HG03558 (cell line): ENCODE results near the gene SLC27A1.
"Not testable (repeated sequence)": the region's sequence is repeated elsewhere in the genome, so short reads cannot be mapped to it uniquely, and the experiment has no call there.

Experiments used
- ATAC-seq: cut with Tn5 transposase; IDR thresholded peaks from one replicate; pipeline ENCODE4 v1.9.1; 2021; ENCODE audit warnings: moderate number of reproducible peaks; ENCODE audit not compliant: unreplicated experiment; ENCODE audit errors: extremely low read depth

Gene SLC27A1

DNA sequence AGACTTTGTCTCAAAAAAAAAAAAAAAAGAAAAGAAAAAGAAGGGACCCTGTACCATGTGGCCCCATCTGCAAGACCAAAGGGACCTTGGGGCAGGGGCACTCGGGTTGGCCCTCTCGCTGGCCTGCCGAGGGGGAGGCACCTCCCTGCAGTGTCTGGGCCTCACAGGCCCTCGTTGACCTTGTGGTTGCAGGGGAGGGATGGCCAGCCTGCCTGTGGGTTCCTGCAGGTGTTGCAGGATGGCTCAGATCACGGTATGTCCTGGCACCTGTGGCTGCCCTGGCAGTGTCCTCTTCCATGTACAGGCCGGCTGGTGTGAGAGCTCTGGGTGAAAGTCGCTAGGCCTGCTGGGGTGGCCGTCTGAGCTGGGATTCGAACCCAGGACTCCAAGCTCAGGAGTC, 36.4 kb downstream of the SLC27A1 start:
- ATAC-seq = no peak

DNA sequence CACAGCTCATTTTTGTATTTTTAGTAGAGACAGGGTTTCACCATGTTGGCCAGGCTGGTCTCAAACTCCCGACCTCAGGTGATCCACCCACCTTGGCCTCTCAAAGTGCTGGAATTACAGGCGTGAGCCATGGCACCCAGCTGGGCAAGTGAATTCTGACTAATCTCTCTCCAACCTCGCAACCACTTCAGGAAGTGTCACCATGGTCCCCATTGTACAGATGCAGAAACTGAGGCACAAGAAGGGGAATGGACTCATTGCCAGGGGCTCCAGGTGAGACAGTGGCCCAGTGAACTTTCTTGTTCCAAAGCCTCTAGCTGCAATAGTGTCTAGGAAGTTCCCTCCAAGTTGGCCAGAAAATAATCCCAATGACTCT, 38.2 kb downstream of the SLC27A1 start:
- not testable (repeated sequence) for ATAC-seq

DNA sequence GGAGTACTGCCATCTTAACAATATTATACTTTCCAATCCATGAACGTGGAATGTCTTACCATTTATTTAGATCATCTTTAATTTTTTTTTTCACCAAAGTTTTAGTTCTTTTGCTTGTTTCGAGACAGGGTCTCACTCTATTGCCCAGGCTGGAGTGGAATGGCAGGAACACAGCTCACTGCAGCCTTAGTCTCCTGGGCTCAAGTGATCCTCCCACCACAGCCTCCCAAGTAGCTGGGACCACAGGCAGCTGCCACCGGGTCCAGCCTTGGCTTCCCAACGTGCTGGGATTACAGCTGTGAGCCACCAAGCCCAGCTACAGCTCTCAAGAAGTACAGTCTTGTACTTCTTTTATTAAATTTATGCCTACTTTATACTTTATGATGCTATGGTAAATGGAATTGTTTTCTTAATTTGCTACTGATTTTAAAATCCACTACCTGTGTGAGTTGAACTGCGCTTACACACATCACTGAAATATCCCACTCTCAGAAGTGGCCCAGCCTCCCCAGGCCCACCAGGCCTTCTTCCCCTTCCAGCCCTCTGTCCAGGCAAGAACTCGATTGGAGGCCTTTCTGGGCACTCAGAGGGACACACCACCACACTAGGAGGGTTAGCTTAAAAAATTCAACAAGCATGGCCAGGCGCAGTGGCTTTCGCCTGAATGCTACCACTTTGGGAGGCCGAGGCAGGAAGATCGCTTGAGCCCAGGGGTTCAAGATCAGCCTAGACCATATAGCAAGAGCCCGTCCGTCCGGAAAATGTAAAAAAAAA, 40.1 kb downstream of the SLC27A1 start:
- no peak for ATAC-seq

DNA sequence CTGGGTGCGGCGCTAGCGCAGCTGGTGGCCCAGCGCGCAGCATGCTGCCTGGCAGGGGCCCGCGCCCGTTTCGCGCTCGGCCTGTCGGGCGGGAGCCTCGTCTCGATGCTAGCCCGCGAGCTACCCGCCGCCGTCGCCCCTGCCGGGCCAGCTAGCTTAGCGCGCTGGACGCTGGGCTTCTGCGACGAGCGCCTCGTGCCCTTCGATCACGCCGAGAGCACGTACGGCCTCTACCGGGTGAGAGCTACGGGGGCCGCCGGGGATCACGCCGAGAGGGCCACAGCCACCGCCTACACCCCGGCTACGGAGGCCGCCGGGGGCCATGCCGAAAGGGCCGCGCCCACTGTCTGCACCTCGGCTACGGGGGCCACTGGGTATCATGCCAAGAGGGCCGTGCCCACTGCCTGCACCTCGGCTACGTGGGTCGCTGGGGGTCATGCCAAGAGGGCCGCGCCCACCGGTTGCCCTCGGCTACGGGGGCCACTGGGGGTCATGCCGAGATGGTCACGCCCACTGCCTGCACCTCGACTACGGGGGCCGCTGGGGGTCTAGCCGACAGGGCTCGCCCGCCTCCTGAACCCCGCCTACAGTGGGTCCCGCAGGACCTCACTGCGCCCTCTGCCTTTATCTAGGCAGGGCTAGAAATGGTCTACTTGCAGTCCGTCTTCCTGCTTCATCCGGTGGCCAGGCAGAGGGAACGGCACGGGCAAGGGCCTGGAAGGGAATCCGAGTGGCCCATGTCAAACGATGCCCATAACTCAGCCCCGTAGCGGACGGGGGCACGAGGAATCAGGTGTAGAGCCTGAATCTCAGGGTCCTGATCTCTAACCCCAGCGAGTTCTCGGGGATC, 41.6 kb downstream of the SLC27A1 start:
- ATAC-seq = peak; percentile 26

DNA sequence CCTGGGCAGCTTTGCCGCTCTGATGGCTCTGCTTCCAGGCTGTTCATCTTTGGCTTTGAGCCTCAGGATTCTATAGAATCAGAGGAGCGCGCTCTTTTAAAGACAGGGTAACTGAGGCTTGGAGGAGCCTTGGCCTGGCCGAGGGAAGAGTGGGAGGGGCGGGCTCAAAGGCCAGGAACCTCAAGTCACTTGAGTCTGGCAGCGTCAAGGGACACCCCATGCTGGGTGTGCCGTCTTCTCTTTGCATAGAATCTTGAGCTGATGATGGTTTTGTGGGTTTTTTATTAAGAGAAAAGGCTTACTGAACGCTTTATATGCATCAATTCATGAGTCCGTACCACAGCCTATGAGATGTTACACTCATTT, 42.2 kb downstream of the SLC27A1 start:
- ATAC-seq = no peak

DNA sequence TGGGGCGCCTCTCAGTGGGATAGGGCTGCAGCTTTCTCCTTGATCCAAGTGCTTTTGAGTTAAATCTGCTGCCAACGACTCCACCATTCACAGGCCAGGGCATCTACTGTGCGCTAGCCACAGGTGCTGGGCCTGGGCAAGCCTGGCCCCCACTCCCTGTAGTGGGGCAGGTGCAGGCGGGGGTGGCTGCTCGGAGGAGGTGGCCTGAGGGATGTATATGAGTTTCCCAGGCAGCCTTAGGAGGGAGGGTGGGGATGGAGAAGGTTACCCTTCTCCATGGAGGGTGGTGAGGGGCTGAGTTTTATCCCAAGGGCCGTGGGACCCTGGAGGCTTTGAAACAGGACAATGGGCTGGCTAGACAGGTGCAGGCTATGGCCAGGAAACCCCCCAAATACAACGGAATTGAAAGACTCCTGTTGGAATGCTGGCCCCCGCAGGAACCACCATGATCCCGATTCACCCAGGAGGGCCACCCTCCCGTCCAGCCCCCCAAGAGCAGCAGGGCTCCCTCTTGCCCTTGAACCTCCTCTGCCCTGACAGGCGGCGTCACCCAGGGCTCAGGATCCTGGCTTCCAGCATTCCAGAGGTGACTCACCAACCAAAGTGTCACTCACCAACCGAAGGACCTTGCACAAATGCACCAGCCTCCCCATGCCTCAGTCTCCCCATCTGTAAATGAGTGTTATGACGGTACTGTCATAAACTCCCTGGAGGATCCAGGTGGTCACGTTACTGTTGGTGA, 45.3 kb downstream of the SLC27A1 start:
- no peak for ATAC-seq

DNA sequence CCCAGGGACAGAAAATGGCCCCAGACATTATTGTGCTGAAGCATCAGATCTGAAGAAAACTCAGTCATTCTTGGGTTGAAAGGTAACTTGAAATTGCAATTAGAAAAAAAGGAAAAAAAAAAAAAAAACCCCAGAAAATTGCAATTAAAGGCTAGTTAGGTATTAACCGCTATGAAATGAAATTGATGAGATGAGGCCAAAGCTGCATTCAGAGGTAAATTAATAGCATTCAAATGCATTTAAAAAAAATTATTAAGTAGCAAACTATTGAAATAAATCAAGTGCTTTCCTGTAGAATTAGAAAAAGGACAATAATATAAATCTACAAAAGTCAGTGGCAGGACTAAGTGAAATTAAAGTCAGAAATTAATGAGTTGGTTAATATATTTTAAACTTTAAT, 47.6 kb downstream of the SLC27A1 start:
- ATAC-seq = no peak

DNA sequence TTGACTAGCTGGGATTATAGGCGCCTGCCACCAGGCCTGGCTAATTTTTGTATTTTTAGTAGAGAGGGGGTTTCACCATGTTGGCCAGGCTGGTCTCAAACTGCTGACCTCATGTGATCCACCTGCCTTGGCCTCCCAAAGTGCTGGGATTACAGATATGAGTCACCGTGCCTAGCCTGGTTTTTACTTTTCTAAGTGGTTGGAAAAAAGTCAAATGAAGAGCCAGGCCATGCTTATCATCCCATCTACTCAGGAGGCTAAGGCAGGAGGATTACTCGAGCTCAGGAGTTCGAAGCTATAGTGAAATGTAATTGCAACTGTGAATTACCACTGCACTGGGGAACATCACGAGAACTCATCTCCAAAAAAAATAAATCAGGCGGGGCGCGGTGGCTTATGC, 48.3 kb downstream of the SLC27A1 start:
- not testable (repeated sequence) for ATAC-seq

DNA sequence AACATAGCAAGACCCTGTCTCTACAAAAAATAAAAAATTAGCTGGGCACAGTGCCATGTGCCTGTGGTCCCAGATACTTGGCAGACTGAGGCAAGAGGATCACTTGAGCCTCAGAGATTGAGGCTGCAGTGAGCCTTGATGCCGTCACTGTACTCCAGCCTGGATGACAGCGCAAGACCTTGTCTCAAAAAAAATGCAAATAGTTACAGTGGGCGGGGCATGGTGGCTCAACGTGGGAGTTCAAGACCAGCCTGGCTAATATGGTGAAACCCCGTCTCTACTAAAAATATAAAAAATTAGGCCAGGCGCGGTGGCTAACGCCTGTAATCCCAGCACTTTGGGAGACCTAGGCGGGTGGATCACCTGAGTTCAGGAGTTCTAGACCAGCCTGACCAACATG, 49.6 kb downstream of the SLC27A1 start:
- no peak for ATAC-seq

DNA sequence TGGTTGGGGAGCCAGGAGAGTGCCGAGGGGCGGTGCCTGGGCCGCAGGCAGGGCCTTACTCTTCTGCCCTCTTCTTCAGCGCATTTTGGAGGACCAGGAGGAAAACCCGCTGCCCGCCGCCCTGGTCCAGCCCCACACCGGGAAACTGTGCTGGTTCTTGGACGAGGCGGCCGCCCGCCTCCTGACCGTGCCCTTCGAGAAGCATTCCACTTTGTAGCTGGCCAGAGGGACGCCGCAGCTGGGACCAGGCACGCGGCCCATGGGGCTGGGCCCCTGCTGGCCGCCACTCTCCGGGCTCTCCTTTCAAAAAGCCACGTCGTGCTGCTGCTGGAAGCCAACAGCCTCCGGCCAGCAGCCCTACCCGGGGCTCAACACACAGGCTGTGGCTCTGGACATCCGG, 50.5 kb downstream of the SLC27A1 start:
- no peak for ATAC-seq

DNA sequence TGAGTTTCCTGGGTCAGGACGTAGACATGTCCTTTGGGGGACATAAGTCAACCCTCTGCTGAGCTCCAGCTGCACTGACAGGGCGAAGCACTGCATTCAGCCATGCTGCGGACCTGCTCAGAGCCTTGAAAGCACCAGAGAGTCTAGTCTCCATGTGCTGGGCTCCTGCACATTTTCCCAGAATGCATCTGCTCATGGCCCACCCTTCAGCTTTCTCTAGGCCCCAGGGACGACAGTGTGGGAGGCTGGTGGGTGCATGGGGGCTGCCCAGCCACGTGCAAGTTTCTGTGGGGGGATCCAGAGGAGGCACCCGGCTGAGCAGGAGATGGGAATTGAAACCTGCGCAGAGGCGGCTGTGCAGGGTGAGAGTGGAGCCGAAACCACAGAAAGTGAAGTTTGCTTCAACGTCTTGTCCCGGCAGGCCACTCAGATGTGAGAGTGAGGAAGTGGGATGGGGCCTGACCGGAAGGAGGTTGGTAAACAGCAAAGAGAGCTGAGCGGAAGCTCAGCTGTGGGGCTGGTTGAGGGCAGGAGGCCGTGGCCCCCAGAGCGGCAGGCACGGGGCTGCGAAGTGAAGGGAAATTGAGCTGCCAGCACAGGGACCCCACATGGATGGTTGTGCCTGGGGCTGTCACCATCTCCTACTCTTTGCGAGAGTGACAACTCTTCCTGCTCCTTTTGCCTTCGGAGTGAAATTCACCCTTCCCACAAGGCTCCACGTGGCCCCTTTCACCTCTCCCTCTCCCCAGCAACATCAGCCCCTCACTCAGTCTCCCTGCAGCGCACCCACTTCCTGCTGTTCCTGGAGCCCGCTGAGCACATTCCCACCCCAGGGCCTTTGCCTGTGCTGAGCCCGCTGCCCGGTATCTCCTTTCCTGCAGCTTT, 52.9 kb downstream of the SLC27A1 start:
- peak; percentile 46 for ATAC-seq

DNA sequence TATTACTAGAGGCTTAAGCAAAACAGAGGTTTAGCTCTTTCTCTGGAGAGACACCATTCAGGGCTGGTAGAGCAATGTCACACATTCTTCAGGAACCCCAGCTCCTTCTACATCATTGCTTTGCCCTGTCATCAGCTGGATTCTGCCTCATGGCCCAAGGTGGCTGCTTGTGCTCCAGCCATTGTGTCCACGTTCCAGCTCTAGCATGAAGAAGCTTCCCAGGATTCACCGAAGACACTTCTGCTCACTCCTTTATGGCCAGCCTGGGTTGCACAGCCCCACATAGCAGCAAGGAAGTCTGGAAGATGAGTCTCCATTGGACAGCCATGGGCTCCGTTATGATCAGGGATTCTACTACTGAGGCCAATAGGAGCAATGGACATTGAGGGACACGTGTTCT, 54.3 kb downstream of the SLC27A1 start:
- no peak for ATAC-seq

DNA sequence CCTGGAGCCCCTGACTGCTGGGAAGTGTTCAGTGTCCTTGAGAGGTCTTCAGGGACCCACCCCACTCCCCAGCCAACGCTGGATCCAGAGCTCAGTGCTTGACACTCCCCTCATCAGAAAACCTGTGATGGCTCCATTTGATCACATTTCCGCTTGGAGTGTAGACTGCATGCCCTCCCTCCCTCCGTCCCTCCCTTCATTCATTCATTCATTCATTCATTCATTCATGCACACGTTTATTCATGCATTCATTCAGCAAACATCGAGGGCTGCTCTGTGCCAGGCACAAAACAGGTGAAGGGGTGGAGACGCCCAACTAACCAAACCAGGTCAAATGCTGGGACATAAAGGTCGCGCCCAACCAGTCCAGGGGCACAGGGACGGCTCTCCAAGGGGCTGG, 54.8 kb downstream of the SLC27A1 start:
- ATAC-seq = no peak

DNA sequence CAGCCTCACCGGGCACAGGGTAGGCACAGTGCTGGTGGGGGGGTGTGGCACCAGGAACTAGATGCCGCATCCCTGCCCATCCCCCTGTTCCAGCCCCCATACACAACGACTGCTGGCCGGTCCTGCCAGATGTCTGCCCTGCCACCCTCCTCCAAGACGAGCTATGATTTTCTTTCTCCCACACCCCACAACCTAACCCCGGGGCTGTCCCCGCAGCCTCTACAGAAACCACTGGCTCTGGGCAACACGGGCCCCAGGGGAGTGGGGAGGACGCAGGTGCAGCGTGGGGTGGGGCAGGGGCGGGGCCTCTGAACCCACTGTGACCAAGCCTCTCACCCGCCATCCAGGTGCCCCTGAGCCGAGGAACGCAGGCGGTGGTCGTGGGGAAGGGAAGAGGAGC, 56.6 kb downstream of the SLC27A1 start:
- ATAC-seq = no peak

DNA sequence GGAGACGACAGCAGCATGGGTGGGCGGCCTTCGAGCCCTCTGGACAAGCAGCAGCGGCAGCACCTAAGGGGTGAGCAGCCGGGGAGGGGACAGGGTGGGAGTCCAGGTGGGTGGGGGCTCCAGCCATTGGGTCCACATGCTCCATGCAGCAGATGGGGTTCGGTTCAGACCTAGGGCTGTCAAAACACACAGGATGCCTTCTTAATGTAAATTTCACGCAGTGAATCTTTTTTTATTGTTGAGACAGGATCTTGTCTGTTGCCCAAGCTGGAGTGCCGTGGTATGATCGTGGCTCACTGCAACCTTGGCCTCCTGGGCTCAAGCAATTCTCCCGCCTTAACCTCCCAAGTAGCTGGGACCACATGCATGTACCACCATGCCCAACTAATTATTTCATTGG, 57.0 kb downstream of the SLC27A1 start:
- no peak for ATAC-seq

DNA sequence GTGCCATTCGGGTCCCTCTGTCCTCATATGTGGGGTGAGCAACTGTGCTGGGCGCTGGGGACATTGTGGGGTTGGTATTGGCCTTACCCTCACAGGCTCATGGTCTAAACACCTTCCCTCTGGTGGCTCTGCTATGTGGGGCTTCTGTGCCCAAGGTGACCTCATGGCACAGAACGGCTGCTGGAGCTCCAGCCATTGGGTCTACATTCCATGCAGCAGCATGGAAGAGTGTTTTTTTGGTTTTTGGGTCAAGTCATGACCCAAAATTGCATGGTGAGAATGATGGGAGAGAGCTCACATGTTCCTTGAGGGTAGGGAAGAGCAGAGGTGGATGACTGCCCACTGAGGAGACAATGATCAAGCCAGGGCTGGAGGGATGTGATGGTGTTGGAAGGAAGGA, 58.3 kb downstream of the SLC27A1 start:
- no peak for ATAC-seq

DNA sequence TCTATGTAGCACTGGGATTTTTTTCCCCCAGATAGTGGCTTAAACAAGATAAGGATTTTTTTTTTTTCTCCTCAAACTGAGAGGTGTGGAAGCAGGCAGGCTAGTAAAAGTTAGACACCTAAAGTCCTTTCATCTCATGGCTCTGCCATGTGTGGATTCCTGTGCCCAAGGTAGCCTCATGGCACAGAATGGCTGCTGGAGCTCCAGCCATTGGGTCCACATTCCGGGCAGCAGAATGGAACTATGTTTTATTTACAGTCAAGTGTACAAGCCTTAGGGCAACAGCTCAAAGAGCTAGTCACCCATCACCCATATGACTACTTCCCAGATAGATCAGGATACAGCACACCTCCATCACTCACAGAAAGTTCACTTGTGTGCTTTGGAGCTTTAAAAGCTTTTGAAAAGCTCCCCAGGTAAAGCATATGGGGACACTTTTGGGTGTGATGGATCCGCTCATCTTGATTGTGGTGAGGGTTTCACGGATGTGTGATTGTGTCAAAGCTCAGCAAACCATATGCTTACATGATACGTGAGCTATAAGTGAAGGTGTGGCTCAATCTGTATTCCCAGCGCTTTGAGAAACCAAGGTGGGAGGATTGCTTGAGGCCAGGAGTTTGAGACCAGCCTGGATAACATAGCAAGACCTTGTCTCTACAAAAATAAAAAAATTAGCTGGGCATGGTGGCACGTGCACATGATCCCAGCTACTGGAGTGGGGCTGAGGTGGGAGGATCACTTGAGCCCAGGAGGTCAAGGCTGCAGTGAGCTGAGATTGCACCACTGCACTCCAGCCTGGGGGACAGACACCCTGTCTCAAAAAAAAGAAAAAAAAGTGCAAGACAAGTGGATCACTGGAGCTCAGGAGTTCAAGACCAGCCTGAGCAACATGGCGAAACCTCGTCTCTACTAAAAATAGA, 59.2 kb downstream of the SLC27A1 start:
- no peak for ATAC-seq

DNA sequence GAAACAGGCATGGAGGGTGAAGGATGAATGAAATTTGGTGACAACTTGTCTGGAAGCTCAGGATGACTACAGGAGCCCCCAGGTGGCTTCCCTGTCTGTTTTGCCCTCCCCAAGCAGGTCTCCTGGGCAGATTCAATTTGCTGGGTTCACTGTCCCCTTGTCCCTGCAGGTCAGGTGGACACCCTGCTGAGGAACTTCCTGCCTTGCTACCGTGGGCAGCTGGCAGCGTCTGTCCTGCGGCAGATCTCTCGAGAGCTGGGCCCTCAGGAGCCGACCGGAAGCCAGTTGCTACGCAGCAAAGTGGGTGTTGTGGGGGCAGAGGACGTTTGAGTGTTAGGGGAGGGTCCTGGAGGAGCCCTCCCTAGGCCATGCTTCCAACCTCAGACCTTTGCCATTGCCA, 60.3 kb downstream of the SLC27A1 start:
- no peak for ATAC-seq

DNA sequence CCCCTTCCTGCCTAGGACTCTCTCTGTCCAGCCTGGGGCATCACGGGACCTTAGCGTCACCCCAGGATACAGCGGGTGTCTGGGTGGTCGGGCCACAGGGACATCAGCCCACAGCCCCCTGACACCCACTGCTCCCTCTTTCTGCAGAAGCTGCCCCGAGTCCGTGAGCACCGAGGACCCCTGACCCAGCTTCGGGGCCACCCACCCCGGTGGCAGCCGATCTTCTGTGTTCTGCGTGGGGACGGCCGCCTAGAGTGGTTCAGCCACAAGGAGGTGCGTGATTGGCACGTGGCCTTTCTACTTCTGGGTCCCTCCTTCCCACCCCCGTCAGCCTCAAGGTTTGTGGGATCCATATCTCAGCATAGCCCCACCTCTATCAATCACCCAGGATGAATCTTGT, 61.8 kb downstream of the SLC27A1 start:
- ATAC-seq = no peak
